SH-SY5Y (cell line): ENCODE results near the gene MYO19.

Experiments
- GATA2 ChIP-seq: IDR thresholded peaks from 2 replicates; pipeline ENCODE4 v1.6.1; 2011; ENCODE audit warnings: mild to moderate bottlenecking, low read depth, low read length
- GATA3 ChIP-seq: IDR thresholded peaks from 2 replicates; pipeline ENCODE4 v1.6.1; 2011; ENCODE audit warnings: low read depth, mild to moderate bottlenecking, low read length, moderate library complexity

The MYO19 gene

GRCh38 chr17:36534840-36535668 lies at the start of gene MYO19, which contains the start of gene PIGW:
TSS of gene MYO19 (minus strand) at chr17:36534868. CDS start at chr17:36532538, 2,330 bp downstream.
TSS of gene PIGW (plus strand) at chr17:36534987. CDS start at chr17:36537102, 2,115 bp downstream.
- TF ChIP-seq GATA2 (no peak), GATA3 (no peak)

DNA sequence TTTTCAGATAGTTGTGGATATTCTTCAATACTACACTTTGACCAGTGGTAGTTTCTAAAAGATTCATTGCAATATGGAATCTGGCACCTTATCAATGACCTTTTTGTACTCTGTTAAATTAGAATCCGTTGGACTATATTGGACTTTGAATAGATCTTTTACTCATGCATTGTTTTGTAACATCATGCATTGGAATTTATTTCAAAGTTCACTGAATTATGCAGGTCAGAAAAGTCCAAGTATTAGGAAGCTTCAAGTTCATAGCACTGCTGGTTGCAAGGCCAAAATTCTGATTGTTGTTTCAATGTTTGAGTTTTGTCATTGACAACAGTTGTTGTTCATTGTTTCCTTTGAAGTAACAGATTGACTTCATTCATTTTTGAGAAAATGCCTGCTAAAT lies 49.1 kb upstream of the MYO19 start:
- no peak for TF ChIP-seq GATA3
- no peak for TF ChIP-seq GATA2

GRCh38 chr17:36578671-36579070 lies 44.0 kb upstream of the MYO19 start:
- TF ChIP-seq GATA3 (no peak), GATA2 (no peak)

DNA sequence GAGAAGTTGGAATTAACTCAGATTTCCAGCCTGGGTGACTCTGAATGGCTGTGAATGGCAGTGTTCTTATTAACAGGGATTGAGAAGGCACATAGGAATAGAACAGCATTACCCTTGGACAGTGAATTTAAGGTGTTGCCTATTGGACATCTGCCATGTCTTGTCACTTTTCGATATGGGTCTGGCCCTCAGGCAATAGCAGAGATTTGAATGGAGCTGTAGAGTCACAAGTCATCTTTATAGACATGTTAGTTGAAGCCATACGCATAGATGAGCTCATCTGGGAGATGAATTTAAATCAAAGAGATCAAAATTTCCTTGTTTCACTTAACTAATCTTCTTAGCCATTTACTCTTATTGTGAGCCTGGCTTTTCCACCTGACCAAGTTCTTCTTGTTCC lies 42.1 kb upstream of the MYO19 start:
- TF ChIP-seq GATA2, result no peak
- TF ChIP-seq GATA3, result no peak

- no peak for TF ChIP-seq GATA2
- TF ChIP-seq GATA3, result no peak
Measured at GRCh38 chr17:36575028-36575427, 40.4 kb upstream of the MYO19 start.

DNA sequence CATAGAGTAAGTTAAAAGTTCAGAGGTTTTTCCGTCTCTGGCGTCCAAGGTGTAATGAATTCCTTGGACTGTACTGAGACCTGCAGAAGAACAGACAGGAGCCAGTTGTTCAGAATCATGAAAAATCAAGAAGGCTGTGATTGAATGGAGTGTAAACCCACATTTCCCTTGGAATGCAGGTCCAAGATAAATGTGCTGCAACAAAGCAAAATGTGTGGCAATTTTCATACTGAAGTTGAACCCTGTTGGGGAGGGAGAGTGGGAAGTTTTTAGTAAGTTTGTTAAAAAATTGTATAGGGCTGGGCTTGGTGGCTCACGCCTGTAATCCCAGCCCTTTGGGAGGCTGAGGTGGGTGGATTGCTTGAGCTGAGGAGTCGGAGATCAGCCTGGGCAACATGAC lies 31.4 kb upstream of the MYO19 start:
- TF ChIP-seq GATA2, result no peak
- no peak for TF ChIP-seq GATA3

- no peak for TF ChIP-seq GATA2
- TF ChIP-seq GATA3, result no peak
Measured at GRCh38 chr17:36553459-36553858, 18.8 kb upstream of the MYO19 start.

- TF ChIP-seq GATA3 (no peak), GATA2 (no peak)
Measured at GRCh38 chr17:36550491-36551417, 16.1 kb upstream of the MYO19 start.

DNA sequence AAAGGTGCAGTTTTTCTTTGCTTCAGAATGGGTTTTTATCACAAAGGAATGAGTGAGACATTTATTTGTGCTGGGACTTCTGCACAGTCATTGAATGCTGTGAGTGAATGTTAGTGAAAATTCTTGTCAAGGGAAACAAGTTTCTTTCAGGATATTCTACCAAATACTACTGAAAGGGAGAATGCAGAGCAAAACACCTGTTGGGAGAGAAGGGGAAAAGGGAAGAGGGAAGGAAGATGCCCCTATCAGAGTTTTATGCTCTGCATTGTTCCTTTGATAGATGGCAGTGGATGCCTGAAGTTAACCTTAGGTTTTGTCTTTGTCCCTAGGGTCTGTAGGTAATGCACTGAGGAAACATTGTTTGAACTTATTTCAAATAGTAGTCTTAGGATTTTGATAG lies 13.1 kb upstream of the MYO19 start:
- TF ChIP-seq GATA3, result no peak
- TF ChIP-seq GATA2, result no peak

GRCh38 chr17:36546418-36547093 lies 11.9 kb upstream of the MYO19 start:
- no peak for TF ChIP-seq GATA3
- no peak for TF ChIP-seq GATA2

DNA sequence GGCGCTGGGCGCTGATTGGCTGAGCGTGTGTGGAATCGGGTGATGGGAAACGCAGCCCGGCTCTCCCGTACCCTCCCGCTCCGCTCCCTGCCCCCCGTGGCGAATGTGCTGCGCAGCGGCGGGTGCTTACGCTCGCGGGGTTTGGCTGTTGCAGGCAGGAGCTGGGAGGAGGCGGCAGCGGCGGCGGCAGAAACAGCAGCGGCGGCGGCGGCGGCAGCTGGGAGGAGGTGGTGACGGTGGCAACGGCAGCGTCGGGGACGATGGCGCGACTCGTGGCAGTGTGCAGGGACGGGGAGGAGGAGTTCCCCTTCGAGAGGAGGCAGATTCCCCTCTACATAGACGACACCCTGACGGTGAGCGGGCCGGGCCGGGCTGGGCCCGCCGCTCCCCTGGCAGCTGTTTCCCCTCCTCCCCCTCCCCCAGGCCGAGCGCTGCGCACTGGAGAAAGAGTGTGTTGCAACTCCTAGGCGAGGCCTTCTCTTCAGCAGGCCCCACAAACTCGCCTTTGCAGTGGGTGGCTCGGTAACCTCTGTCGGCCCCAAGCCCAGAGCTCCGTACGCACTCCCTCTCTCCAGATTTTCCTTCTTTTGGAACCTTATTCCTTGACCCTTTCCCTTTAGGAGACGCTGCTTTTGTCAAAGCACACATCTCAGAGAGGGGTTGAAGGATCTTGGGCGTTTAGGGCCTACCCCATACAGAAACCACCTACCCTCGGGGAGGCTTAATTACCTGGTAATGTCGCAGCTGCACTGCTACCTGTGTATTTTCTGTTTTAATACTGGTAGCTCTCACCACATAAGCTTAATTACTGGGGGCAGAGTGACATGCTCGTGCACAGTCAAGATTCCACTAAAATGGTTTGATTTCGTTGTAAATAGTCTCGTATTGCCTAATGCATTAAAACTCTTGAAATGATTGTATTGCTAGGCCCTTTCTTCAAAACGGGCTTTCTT lies 11.1 kb upstream of the MYO19 start:
- TF ChIP-seq GATA2, result no peak
- TF ChIP-seq GATA3, result no peak

- TF ChIP-seq GATA2 (no peak), GATA3 (no peak)
Measured at GRCh38 chr17:36545077-36545464, 10.4 kb upstream of the MYO19 start.
